MCF 10A (cell line): Measurements from ENCODE around the gene STAT5B. TPM values are rescaled to one million over a fixed set of nuclear protein-coding genes. Genes with fewer than 3 reads are reported as not detected.
"Not testable (repeated sequence)": the region's sequence is repeated elsewhere in the genome, so short reads cannot be mapped to it uniquely, and the experiment has no call there.

Experiments
- BruUV-seq: library from RNA; stranded (reverse); fragments of 400-500 nt; replicated peaks from 2 replicates; lab custom pipeline; 2021; lab: Mats Ljungman, UMichigan
- CTCF ChIA-PET: fragments of 300-600 bp; sonication (Branson Sonifier 250); formaldehyde crosslinking; extraction: SDS; loops from one replicate; lab custom pipeline; 2021; ENCODE audit warnings: antibody characterized with exemption, inconsistent platforms; lab: Yijun Ruan, JAX
- POLR2A ChIA-PET: fragments of 300-600, 350-650 bp; sonication (Branson Sonifier 250); formaldehyde crosslinking; extraction: SDS; loops from one replicate; lab custom pipeline; 2020; ENCODE audit warnings: antibody characterized with exemption, inconsistent platforms; lab: Yijun Ruan, JAX
- DNase-seq: peaks from one replicate; pipeline ENCODE4 v3.0.0-alpha.2; 2018; ENCODE audit not compliant: unreplicated experiment
- H3K27ac Mint-ChIP-seq: one replicate; pipeline ENCODE4 v1.8.0; 2022; ENCODE audit warnings: mild to moderate bottlenecking, low read depth, mixed read lengths; ENCODE audit not compliant: unreplicated experiment
- H3K27me3 Mint-ChIP-seq: one replicate; pipeline ENCODE4 v1.8.0; 2022; ENCODE audit warnings: mixed read lengths; ENCODE audit not compliant: insufficient read depth, unreplicated experiment
- H3K36me3 Mint-ChIP-seq: one replicate; pipeline ENCODE4 v1.8.0; 2022; ENCODE audit warnings: mild to moderate bottlenecking, moderate library complexity, mixed read lengths; ENCODE audit not compliant: insufficient read depth, unreplicated experiment
- H3K4me1 Mint-ChIP-seq: one replicate; pipeline ENCODE4 v1.8.0; 2022; ENCODE audit warnings: mixed read lengths; ENCODE audit not compliant: insufficient read depth, unreplicated experiment
- H3K4me3 Mint-ChIP-seq: one replicate; pipeline ENCODE4 v1.8.0; 2022; ENCODE audit warnings: mild to moderate bottlenecking, moderate library complexity, mixed read lengths; ENCODE audit not compliant: unreplicated experiment
- H3K9me3 Mint-ChIP-seq: one replicate; pipeline ENCODE4 v1.8.0; 2022; ENCODE audit warnings: mixed read lengths; ENCODE audit not compliant: unreplicated experiment
- intact Hi-C: fragments of 100-400 bp; cut with micrococcal nuclease; formaldehyde crosslinking; loops from 2 replicates; pipeline ENCODE4 v1.14.1; 2022
- total RNA-seq: library from RNA; stranded (reverse); gene quantifications from 2 replicates; pipeline ENCODE4 v1.2.3, GENCODE V29; 2022
- TF ChIP-seq, protein P1 (sequence below): fragments of 200-600 bp; IDR thresholded peaks from one replicate; pipeline ENCODE4 v1.8.0; 2022; ENCODE audit warnings: antibody characterized with exemption, mild to moderate bottlenecking; ENCODE audit not compliant: unreplicated experiment

The STAT5B gene
- total RNA-seq, 1 experiment from 2014 or later = 29.8 TPM

DNA sequence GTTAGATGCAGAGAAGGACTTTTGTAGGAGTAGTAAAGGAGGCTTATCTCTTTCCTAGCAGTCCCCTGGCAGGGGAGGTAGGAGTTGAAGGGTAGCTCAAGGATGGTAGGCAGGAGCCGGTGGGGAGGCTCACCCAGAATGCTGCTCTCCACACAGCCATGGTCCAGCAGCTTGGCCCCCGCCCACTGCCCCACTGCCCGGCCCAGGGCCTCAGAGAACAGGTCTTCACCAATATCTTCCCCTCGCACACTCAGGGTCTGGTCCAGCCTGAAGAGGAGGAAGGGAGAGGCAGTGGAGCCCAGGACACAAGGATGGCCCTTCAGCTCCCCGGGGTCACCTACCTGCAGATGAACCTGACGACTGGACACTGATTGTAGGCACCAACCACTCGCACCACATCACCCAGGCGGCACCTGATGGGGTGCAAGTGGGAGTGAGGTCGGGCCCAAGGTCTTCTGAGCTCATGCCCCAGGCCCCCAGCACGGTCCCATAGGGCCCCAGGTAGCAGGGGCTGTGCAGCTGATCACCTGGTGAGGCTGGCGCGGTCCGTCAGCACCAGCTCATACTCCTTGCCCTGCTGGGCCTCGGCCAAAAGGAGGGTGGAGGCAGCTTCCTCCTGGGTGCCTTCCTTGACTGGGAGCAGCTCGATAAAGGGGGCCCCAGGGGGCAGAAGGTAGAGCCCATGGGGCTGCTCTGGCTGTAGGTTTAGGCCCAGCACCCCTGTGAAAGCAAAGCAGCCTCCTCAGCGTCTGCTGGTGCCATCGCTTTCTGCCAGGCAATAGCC is 85.5 kb downstream of the STAT5B start:
- Mint-ChIP-seq H3K4me3 (no peak overlapping the region), H3K4me1 (peaks cover 15% of the 10 kb centered on the region), H3K27ac (no peak overlapping the region), H3K27me3 (no peaks in the 10 kb centered on the region), H3K9me3 (no peaks in the 10 kb centered on the region), H3K36me3 (peaks cover 6% of the 10 kb centered on the region)
- no peak for DNase-seq
- CTCF ChIA-PET = interaction anchor here (0.6 to 1.1 kb wide), 2 partner anchors 32 to 77 kb away, joined by 3 to 6 read pairs; no protein-coding TSS in a partner anchor
- intact Hi-C loops = no loop called here
- BruUV-seq = no TSS peak
- TF ChIP-seq, protein P1, sequence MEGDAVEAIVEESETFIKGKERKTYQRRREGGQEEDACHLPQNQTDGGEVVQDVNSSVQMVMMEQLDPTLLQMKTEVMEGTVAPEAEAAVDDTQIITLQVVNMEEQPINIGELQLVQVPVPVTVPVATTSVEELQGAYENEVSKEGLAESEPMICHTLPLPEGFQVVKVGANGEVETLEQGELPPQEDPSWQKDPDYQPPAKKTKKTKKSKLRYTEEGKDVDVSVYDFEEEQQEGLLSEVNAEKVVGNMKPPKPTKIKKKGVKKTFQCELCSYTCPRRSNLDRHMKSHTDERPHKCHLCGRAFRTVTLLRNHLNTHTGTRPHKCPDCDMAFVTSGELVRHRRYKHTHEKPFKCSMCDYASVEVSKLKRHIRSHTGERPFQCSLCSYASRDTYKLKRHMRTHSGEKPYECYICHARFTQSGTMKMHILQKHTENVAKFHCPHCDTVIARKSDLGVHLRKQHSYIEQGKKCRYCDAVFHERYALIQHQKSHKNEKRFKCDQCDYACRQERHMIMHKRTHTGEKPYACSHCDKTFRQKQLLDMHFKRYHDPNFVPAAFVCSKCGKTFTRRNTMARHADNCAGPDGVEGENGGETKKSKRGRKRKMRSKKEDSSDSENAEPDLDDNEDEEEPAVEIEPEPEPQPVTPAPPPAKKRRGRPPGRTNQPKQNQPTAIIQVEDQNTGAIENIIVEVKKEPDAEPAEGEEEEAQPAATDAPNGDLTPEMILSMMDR = no peak
- POLR2A ChIA-PET = interaction anchor here (0.6 to 1.0 kb wide), 2 partner anchors 21 to 342 kb away, joined by 3 to 4 read pairs; no protein-coding TSS in a partner anchor

- Mint-ChIP-seq H3K27me3 (no peaks in the 10 kb centered on the region), H3K27ac (no peak overlapping the region), H3K4me3 (no peak overlapping the region), H3K4me1 (peaks cover 14% of the 10 kb centered on the region), H3K9me3 (no peaks in the 10 kb centered on the region), H3K36me3 (peaks cover 5% of the 10 kb centered on the region)
- CTCF ChIA-PET = interaction anchor here (0.6 kb wide), 1 partner anchor 78 kb away, joined by 3 read pairs; no protein-coding TSS in a partner anchor
- POLR2A ChIA-PET = interaction anchor here (1.1 kb wide), 1 partner anchor 18 kb away, joined by 3 read pairs; no protein-coding TSS in a partner anchor
- no TSS peak for BruUV-seq
- intact Hi-C loops = no loop called here
- DNase-seq = no peak
- TF ChIP-seq, protein P1 = no peak
Observed at GRCh38 chr17:42189651-42189965, 86.6 kb downstream of the STAT5B start.

GRCh38 chr17:42188749-42189650 is 87.2 kb downstream of the STAT5B start:
- Mint-ChIP-seq H3K27ac (no peak overlapping the region), H3K4me1 (peaks cover 8% of the 10 kb centered on the region), H3K27me3 (no peaks in the 10 kb centered on the region), H3K36me3 (no peaks in the 10 kb centered on the region), H3K9me3 (no peaks in the 10 kb centered on the region), H3K4me3 (no peak overlapping the region)
- ChIA-PET POLR2A (interaction anchor here (1.1 kb wide), 1 partner anchor 18 kb away, joined by 3 read pairs; no protein-coding TSS in a partner anchor), CTCF (no interaction called here)
- TF ChIP-seq, protein P1 = no peak
- intact Hi-C loops = no loop called here
- DNase-seq = no peak
- no TSS peak for BruUV-seq

GRCh38 chr17:42187833-42188232 is 88.4 kb downstream of the STAT5B start:
- H3K27ac Mint-ChIP-seq = no peak overlapping the region
- no peaks in the 10 kb centered on the region for H3K27me3 Mint-ChIP-seq
- H3K9me3 Mint-ChIP-seq = no peaks in the 10 kb centered on the region
- DNase-seq = no peak
- no TSS peak for BruUV-seq
- CTCF ChIA-PET = interaction anchor here (0.6 kb wide), 2 partner anchors 66 to 235 kb away, joined by 3 to 4 read pairs; no protein-coding TSS in a partner anchor
- intact Hi-C loops = no loop called here
- no peaks in the 10 kb centered on the region for H3K4me1 Mint-ChIP-seq
- no peaks in the 10 kb centered on the region for H3K36me3 Mint-ChIP-seq
- TF ChIP-seq, protein P1 = no peak
- no peak overlapping the region for H3K4me3 Mint-ChIP-seq
- POLR2A ChIA-PET = interaction anchor here (0.5 to 0.7 kb wide), 2 partner anchors 15 to 1209 kb away, joined by 3 to 4 read pairs; no protein-coding TSS in a partner anchor

DNA sequence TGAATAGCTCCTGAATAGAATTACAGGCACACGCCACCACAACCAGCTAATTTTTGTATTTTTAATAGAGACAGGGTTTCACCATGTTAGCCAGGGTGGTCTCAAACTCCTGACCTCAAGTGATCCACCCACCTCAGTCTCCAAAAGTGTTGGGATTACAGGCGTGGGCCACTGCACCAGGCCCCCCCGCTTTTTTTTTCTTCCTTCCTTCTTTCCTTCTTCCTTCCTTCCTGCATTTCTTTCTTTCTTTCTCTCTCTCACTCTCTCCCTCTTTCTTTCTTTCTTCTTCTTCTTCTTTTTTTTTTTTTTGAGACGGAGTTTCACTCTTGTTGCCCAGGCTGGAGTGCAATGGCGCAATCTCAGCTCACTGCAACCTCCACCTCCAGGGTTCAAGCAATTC is 90.0 kb downstream of the STAT5B start:
- H3K4me3 Mint-ChIP-seq, DNase-seq, H3K9me3 Mint-ChIP-seq, POLR2A ChIA-PET, H3K36me3 Mint-ChIP-seq, intact Hi-C loops, H3K4me1 Mint-ChIP-seq, H3K27me3 Mint-ChIP-seq, CTCF ChIA-PET, BruUV-seq, H3K27ac Mint-ChIP-seq: not testable (repeated sequence)
